Measurements from ENCODE around the gene SEMA6C.

The SEMA6C gene

DNA sequence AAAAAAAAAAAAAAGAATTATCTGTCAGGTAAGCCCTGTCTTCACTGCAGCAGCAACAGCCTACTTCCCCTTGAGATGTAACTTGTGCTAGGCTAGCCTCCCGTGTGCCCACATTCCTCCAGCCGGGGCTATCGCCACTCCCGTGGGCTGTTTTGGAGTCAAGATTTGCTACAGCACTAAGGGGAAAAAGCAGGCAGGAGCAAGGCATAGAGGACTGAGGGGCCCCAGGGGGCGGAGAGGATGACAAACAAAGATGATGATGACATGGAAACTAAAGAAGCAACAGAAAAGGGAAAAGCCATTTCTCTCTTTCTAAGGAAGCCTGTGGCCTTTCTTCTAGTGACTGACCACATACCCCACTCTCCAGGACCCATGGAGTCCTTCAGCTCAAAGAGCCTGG is 11.9 kb upstream of the SEMA6C start:
- DNase-seq: no peak

DNA sequence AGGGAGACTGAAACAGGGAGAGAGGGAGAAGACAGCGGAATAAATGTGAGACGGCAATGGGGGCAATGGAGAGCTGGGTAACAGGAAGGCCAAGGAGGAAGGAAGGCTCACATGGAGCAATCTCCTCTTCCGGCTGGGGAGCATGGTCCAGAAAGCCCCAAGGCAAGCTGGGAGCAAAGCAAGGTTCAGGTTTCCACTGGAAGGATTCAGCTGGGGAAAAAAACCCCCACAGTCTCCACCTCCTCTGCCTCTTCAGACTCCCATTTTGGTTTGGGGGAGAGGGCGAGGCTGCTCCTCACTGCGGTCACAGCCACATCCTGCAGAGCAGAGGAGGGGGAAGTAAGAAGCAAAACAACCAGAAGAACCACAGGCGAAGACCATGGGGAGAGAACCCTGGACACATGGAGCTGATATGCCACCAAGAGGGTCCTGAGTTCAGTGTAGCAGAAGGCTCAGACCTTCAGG is 10.7 kb upstream of the SEMA6C start:
- no peak for DNase-seq

DNA sequence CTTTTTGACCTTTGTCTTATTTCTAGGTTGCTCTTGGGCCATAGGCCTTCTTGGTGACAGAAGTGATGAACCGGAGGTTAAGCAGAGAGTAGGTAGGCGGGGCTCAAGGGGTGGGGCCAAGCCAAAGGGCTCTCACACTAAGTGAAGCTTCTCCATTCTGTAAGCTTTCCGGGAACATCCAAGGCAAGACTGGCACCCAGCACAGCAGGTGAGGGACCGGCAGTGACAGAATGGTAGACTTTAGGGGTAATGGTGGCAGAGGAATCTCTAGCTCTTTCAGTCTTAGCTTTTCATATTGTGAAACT is 10.0 kb upstream of the SEMA6C start, which contains the start of gene TNFAIP8L2:
Gene TNFAIP8L2 (plus strand): TSS at position 135 of the 305 bp plus-strand sequence. CDS start 2,049 bp downstream, outside the sequence.
- no peak for DNase-seq

DNA sequence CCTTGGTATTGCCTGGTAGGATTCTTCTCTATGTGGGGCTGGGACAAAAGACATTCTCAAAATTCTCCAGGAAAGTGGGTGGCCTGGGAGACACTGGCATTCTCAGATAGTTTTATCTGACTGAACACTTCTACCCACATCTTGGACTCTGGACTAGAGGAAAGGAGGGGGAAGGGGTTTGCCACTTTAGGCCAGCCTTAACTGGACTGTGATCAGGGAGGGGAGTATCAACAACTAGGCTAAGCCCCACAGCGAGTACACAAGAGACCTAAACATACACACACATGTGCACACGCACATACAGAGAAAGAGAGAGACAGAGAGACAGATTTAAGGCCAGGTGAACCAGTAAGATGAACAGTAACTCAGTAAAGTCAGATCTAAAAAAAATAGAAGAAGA is 1.2 kb upstream of the SEMA6C start:
- DNase-seq: no peak

DNA sequence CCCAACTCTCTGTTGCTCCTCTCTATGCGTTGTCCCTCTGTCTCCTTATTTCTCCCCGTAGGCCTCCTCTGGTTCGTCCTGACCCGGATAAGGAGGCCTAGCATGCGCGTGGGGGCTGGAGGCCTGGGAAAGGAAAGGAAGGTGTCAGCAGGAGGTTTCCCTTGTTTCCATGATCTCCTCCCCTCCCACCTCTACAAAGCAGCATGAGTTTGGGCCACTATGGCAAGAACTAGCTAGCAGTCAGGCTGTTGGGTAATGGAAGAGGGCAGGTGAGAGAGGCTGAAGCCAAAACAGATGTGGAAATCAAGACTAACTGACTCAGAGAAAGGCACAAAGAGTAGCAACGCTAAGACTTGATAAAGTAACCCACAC is 687 bp upstream of the SEMA6C start:
- no peak for DNase-seq

DNA sequence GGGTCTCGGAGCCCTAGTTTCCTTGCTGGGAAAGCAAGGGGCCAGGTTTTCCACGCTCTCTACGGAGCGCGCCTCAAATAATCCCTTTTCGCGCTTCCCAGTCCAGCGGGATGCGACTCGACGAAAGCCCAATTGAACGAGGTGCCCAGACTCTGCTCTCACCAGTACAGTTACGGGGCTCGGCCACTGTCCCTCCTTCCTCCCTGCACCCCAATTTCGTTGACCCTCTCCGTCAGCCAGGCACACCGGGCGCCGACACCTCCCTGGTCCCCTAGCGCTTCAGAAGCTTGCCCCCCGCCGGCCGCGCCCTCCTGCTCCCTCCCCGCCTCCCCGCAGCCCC is 389 bp downstream of the SEMA6C start:
- DNase-seq: no peak

DNA sequence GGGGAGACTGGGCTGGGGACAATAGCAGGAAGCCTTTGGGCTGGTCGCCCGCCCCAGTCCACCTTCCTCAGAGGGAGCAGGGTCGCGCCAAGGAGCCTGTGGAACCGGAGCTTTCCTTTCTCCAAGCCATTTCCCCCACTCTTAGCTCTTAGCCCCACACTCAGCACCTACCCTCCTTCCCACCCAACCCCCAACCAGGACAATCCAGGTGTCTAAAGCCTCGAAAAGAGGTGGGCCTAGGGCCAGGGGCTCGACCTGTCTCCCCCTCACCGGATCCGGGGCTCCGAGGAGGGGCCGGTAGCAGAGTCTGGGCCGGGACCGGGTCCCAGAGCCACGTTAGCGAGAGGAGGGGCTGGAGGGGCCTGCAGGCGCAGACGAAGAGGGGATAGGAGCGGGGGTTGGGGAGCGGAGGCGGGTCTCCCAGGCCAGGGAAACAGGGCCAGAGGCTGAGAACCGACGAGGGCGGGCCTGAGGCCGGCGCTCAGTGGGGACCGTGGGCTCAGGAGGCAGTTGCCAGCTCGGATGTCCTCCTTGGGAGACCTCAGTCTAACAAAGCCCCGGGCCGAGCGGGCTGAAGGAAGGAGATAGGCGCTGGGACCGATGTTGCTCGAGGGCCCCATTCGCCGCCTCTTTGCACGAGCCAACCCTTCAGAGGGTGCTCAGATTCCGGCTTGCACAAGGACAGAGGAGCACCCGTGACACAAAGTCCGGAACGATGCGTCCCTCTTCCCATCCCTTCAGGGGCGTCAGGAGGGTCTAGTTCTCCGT is 943 bp downstream of the SEMA6C start:
- DNase-seq: peak; percentile 18

DNA sequence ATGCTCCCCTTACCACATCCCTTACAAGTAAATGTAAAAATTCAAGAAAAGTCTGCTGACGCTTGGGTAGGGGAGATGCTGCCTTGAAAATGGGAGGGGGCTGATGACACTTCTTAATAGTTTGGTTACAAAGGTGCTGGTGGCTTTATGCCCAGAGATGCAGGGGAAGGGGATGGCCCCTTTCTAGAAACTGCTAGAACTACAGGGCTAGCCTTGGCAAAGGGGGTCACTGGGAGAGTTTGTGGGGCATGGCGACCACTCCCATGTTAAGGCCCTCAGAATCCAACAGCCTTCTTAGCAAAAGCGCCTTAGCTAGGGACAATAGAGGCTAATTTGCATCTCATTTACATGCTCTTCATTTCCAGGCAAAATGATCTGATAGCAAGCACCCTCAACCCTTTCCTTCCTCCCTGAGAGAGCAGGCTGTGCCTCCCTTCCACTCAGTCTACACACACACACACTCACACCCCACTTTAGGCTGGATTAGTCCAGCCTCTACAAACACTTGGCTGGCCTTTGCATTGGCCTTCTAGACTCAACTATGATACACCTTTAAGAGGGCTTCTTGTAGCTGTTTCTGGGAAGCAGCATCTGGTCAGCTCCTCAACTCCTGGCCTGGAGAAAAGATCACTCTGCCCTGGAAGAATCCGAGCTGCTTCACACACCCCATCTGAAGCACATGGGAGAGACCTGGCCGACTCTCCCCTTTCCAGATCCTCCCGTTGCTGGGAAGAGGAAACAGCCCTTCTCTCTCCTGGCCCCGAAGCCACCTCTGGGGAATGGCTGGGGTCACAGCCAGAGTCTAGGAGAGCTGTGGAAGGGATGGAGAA is 1.7 kb downstream of the SEMA6C start:
- peak; percentile 16 for DNase-seq

DNA sequence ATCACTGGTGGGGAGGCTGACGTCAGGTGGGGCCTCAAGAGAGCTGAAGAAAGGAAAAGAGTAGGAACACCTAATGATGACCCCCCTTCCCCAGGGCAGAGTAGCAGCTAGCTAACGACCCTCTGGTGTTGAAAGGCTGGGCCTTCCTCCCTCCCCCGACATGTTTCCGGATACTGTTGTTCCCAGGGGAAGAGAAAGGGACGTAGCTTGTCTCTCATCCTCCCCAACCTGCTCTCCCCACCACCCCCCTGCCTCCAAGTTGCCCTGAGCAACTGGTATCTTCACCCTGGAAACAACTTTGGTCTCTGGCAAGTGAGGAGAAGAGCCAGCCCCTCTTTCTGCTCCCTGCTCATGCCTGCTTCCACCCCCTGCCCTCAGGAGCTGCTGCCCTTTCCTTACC is 2.4 kb downstream of the SEMA6C start:
- no peak for DNase-seq

DNA sequence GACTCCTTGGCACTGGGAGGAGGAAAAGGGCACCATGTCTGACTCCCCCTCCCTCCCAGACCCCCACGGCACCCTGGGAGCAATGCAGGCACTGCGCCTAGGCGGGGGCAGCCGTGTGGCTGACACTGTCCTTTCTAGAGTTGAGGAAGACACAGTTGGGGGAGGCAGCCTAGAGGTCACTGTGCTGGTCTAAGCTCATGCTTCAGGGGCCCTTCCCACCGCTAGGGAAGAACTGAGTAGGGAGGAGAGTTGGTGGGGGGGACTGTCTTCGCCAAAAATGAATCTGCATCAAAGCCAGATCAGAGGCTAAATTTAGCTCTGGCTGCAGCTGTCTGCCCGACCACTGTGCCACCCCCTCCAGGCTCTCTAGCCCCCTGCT is 3.4 kb downstream of the SEMA6C start:
- no peak for DNase-seq

DNA sequence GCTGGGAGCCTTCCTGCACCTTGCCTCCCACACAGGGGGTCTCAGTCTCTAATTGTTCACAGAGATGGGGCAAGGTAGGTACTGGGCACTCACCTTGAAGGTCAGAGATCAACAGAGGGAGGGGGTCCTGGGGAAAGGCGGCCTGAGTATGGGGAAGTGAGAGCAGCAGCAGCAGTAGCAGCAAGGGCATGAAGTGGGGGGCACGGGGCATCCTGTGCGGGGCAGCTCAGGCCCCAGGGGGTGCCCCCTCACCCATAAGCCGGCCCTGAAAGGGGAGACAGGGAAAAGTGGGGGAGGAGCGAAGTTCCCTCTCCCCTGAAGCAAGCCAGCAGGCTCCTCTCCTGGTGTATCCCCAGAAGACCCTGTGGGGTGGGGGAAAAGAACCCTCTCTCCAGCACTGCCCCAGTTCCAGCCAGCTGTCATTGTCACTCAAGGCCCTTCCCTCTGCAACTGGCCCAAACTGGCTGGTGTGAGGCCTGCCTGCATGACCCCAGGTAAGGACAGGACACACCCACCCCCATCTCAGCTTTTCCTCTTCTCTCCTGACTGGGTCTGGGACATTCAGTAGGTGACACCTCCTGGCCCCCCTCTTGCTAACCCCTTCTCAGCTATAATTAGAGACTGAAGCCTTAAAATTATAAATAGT is 3.9 kb downstream of the SEMA6C start:
- DNase-seq: no peak

DNA sequence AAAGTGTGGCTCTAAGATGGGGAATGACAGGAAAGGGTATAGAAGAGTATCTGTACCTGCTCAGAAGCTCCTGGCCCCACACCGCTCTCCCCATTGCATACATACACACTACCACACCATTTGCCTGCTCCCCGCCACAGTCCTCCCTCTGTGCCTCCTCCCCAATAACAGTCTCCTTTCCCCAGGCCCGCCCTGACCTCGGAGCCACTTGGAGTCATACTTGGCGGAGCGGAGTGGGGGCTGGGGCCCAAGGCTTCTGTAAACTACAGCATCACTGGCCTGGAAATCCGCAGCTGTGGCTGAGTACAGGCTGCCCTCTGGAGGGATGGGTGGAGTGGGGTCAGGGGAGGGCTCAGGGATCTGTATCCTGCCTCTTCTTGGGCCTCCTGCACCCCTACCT is 8.6 kb downstream of the SEMA6C start:
- DNase-seq: no peak

DNA sequence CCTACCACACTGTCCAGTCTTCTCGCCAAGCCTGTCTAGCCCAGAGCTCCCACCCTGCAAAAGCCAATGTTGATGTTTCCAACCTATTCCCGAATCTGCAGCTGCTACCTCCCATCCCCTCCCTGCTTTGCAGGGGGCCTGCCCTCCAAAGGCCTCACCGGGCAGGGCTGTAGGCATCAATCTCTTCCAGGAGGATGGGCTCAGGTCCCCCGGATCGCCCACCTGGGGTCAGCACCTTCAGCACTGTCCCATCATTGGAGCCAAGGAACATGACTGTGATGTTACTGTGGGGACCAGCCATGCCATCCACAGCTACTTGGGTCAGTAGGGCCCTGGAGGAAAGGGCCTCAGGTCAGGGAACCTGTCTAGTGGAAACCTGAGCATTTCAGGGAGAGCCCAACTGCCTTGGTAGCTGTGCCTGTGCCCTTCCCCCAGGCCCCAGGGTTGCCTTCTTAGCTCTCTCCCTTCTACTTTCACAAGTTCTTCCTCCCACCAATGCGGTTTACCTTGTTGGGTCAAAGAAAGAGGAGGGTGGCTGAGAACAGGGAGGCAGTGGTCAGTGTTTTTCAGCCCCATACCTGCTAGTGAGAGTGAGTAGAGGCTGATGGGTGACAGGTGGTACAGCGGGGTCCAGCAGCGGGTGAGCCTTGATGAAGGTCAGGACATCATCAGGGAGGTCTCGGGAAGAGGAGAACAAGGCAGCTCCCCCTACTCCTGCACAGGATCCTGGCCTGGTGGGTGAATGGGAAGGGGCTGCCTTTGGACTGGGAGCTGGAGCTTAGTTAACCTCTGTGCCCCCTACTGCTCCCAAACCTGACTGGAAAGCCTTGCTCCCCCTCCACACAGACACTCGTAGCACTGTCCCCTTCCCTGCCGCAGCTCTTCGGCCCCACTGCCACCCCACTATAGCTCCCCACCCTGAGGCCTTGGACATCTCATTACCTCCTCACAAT is 10.7 kb downstream of the SEMA6C start:
- no peak for DNase-seq

DNA sequence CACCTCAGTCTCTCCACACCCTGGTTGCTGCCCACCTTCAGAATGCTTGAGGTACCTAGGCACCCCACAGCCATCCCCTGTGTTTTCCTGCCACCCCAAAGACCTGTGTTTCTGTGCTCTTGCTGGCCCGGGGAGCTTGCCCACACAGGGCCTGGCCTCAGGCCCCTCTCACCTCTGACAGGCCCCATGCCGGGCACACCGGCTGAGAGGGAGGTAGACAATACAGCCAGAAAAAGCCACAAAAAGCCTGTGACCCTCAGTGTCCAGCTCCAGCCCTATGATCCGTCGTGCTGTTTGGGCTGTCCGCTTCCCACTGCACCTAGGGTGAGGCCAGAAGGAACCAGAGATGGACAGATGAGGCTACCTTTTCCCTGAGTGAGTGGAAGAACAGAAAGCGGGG is 11.4 kb downstream of the SEMA6C start:
- DNase-seq: no peak

DNA sequence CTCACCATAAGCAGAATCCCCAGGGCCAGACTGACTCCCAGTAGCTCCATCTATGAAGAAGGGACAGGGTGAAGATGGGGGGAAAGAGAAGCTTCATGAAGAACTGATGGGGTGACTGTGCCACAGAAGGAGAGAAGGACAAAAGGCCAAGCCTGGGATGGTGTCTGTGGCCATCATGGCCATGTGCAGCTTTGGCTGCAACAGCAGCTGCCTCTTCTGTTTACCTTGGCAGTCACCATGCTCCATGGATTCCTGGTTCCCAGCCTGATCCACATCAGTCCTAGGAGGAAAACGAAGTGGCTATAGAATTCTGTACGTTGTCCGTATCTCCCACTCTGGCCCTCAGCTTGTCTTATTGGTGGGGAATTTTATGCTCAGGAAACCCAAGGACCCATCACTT is 12.0 kb downstream of the SEMA6C start:
- no peak for DNase-seq

DNA sequence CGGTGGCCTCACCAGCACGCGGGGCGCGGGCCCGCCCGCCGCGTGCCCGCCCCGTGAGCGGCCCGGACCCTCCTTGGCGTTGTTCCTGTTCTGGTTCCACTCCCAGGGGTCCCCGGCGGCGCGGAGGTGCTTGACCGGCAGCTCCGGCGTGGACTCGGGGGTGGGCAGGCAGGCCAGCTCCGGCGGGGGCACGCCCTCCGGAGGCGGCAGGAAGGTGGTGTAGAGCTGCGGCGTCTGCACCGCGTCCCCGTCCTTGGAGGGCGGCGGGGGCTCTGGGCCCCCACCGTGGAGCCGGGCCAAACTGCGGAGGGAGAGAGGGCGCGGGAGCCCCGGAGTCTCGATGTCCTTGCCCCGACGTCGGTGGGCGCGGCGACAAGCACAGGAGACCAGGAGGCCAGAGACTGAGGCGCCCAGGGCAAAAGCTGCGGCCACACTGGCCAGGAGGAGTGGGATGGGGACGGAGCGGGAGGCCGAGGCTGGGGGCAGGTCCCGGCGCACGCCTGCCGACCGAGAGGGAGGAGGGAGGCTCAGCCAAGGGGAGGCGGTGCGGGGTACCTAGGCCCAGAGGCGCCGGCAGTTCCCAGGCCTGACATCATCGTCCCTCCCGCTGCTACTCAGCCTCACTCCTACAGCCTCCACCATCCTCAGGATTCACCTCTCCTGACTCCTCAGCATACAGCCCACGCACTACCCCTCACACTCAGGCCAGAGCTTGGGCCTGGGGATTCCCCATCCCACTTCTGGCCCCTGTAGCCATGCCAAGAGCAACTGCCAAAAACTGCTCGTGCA is 13.2 kb downstream of the SEMA6C start:
- no peak for DNase-seq

DNA sequence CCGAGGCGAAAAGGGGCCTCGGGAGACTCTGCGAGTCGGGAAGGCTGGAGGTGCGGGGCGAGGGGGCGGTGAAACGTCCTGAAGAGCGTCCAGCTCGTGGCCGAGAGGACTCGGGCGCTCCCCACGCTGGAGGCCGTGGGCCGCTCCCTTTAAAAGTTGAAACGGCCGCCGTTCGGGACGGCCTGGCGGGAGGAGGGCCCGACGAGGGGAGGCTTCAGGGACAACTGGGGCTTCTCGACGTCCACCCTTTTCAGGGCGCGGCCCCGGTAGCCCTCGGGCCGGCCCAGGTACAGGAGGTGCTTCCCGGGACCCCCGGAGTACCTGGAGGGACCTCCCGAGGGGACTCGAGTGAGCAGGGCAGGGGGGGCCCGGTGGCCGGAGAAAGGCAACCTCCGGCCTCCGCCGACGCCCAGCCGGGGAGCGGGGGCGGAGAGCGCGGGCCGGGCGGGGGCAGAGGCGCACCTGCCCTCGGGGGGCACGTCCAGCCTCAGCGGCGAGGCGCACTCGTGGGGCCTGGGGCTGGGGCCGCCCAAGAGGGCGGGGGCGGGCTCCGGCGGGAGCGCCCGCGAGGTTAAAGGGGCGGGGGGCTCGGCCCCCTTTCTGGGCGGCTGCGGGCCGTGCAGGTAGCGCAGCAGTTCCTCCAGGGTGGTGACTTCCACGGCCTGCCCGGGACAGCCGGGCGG is 14.0 kb downstream of the SEMA6C start:
- DNase-seq: no peak

DNA sequence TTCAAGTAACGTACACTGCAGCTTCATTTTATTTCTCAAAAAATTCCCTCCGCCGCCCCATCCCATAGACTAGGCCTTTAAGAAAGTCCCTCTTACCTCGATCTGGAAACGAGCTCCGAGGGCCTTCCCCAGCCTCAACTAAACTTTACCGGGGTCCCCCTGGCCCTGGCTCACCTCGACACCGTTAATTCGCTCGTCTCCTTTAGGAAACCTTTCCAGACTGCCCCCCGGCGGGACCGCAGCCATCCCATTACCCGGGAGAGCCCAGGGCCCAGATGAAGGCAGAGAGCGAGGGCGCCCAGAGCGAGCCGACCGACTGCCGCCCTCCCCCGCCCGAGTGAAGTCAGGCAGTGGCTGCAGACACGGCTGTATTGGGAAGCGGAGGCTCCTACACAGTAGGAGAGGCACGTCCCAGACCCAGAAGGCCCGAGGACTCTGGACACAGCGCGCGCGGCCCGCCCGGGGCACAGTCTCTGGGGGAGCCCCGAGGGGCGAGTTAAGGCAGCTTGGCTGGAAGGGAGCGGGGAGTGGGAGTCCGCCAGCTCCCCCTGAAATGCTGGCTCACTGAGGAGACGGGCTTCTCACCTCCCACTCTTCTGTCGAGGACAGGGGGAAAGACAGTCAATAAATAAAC is 14.6 kb downstream of the SEMA6C start:
- DNase-seq: peak; percentile 11

DNA sequence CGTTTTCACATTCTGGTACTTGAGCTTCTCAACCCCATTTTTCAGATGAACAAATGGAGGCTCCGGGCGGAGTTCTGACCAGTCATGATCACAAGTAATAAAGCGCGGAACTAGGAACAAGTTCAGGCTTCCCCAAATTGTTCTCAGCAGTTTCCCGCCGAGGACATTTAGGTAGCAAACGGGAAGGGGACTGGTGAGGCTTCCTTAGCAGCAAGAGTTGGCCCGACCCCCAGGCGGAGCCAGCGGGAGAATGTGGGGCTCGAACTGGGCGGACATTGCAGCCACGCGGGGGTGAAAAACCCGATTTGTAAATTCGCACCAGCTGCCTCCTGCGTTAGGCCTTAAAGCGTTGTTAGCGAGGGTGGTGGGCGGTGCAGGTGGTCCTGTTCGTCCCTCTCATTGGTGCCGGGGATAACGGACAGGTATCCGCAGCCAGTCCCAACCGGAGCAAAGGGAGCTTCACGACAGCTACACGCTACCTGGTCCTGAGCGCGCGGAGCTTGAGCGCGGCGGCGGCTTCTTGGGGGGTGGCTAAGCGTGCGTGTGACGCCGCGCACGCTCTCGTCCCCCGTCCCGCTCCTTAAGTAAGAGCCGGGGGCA is 15.3 kb downstream of the SEMA6C start:
- DNase-seq: peak; percentile 83

DNA sequence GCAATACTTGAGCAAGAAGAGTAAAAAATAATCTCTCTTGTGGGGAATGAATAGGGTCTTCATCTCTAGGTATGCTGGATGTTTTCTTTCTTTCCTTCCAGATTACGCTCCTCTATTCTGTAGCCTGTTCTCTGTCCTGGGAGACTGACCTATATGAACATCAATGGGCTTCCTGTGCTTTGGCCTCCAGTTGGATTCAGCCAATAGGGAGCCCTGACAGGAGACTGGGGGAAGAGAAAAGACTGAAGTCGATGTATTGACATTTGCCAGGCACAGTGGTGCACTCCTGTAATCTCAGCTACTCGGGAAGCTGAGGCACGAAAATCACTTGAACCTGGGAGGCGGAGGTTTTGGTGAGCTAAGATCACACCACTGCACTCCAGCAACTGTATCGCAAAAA is 17.6 kb downstream of the SEMA6C start:
- no peak for DNase-seq
